ENCODE measurements around the gene VASN. TPM values are rescaled to one million over a fixed set of nuclear protein-coding genes. Genes with fewer than 3 reads are reported as not detected.
A peak's percentile ranks its signal among the peaks of the same experiment; 100 is the strongest.

Gene VASN
- total RNA-seq, 4 donors from 2014 or later = 7.1 to 31.3 (median 21.7) TPM

DNA sequence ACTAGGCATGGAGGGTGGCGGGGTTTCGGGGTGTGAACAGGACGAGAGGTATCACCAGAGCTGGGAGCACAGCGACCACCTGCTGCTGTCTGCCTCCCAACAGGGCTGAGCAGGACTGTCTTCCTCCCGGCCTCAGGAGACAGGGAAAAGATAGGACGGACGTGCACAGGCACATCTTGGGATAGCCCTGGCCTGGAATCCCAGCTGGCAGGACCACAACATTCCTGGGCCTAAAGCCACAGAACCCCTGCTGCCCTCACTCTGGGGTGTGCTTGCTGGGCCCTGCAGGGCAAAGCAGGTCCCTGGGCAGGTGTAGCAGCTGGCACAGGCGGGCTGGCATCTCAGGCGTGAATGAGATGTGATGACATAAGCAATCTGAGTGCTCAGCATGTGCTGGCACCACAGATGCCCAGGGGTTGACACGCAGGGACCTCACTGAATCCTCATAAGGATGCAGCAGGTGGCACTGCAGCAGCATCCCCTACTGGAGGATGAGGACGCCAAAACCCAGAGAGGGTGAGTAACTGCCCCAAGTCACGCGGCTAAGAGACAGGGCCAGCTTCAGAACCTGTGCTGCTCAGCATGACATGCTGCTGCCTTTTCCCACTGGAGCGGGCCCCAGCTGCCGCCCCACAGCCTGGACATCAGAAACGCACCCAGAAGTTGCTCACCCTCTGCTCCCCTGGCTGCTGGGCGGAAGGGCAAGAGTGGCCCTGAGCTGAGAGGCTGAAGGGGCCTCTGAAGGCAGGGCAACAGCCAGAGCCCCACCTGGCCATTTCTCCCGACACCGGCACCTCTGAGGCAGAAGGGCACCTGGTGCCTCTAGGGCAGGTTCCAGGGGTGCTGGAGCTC, 37.7 kb downstream of the VASN start:
- no peak for TF ChIP-seq EP300 (IDR thresholded peaks at IDR 0.05)
- no peak for TF ChIP-seq POLR2AphosphoS5 (IDR thresholded peaks at IDR 0.05)
- TF ChIP-seq, protein P1, sequence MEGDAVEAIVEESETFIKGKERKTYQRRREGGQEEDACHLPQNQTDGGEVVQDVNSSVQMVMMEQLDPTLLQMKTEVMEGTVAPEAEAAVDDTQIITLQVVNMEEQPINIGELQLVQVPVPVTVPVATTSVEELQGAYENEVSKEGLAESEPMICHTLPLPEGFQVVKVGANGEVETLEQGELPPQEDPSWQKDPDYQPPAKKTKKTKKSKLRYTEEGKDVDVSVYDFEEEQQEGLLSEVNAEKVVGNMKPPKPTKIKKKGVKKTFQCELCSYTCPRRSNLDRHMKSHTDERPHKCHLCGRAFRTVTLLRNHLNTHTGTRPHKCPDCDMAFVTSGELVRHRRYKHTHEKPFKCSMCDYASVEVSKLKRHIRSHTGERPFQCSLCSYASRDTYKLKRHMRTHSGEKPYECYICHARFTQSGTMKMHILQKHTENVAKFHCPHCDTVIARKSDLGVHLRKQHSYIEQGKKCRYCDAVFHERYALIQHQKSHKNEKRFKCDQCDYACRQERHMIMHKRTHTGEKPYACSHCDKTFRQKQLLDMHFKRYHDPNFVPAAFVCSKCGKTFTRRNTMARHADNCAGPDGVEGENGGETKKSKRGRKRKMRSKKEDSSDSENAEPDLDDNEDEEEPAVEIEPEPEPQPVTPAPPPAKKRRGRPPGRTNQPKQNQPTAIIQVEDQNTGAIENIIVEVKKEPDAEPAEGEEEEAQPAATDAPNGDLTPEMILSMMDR (IDR thresholded peaks at IDR 0.05) = no peak
- no peak for TF ChIP-seq POLR2A (IDR thresholded peaks at IDR 0.05; ENCODE audit: low read depth)
- no peaks in the 10 kb centered on the region for H3K9me3 ChIP-seq
- peaks cover 18 to 74% (median 69%) of the 10 kb centered on the region in 4 donors for H3K36me3 ChIP-seq
- WGBS = 83% methylated on average over 14 of the region's 19 CpGs
- no peak overlapping the region for H3K27ac ChIP-seq (replicated peaks in 1 of 4)
- no peak for DNase-seq (ENCODE audit: extremely low spot score)
- no peak overlapping the region for H3K4me3 ChIP-seq
- intact Hi-C loops (cut with DNase I) = no loop called here
- no peaks in the 10 kb centered on the region for H3K27me3 ChIP-seq
- H3K4me1 ChIP-seq = peaks cover 4 to 54% (median 45%) of the 10 kb centered on the region in 4 donors

DNA sequence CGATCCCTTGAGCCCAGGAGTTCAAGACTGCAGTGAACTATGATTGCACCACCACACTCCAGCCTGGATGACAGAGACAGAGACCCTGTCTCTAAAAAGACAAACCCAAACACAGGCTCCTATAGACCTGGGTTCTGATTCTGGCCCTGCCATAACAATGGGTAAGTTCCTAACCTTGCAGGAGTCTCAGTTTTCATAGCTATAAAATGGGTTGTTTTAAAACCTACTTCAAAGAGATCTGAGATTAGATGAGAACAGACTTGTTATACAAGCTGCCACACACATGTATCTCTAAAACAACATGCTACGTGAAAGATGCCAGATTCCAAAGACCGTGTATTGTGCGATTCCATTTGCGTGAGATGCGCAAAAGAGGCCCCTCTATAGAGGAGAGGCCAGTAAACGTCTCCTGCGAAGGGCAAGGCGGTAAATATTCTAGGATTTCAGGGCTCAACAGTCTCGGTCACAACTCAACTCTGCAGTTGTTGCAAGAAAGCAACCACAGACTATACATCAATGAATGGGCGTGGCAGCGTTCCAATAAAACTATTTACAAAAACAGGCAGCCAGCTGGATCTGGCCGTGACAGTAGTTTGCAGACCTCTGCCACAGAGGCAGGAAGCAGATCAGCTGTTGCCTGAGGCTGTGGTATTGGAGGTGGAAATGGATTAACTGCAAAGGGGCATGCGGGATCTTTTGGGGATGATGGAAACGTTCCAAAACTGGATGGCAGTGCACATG, 38.9 kb downstream of the VASN start:
- 63% methylated on average over 15 of the region's 15 CpGs for WGBS
- no peak for DNase-seq (ENCODE audit: extremely low spot score)
- intact Hi-C loops (cut with DNase I) = no loop called here
- TF ChIP-seq, protein P1 (IDR thresholded peaks at IDR 0.05) = no peak
- TF ChIP-seq POLR2A (IDR thresholded peaks at IDR 0.05; ENCODE audit: low read depth) = no peak
- peak in 1 of 2 donors; percentile 9 for TF ChIP-seq POLR2AphosphoS5 (IDR thresholded peaks at IDR 0.05)
- no peak for TF ChIP-seq EP300 (IDR thresholded peaks at IDR 0.05)
- peaks cover 9 to 66% (median 57%) of the 10 kb centered on the region in 4 donors for H3K4me1 ChIP-seq
- H3K27me3 ChIP-seq = no peaks in the 10 kb centered on the region
- no peak overlapping the region for H3K27ac ChIP-seq (replicated peaks in 1 of 4)
- no peaks in the 10 kb centered on the region for H3K9me3 ChIP-seq
- H3K4me3 ChIP-seq = no peak overlapping the region
- H3K36me3 ChIP-seq = peaks cover 10 to 64% (median 58%) of the 10 kb centered on the region in 4 donors

DNA sequence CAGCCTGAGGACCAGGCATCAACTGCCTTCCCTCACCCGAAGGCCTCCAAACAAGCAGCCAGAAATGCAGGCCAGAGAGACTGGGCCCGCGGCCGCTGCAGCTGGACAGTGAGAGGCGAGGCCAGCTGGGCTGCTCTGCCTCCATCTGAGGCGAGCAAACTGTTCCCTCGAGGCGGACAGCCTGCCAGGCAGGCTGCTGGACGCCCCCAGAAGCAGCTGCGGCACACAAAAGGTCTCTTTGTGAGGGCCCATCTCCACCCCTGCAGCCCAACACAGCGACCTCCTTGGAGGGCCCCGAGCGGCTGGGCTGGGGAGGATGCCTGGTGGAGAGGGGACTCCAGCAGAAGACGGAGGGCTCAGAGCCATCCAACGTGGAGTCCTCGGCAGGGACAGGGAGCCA, 40.0 kb downstream of the VASN start:
- TF ChIP-seq POLR2AphosphoS5 (IDR thresholded peaks at IDR 0.05) = no peak
- no peak for TF ChIP-seq EP300 (IDR thresholded peaks at IDR 0.05)
- TF ChIP-seq, protein P1 (IDR thresholded peaks at IDR 0.05) = no peak
- TF ChIP-seq POLR2A (IDR thresholded peaks at IDR 0.05; ENCODE audit: low read depth) = no peak
- Histone ChIP-seq H3K4me3 (no peak overlapping the region), H3K9me3 (no peaks in the 10 kb centered on the region), H3K4me1 (peaks cover 12 to 69% (median 62%) of the 10 kb centered on the region in 4 donors), H3K27ac (replicated peaks in 1 of 4) (peak overlapping the region in 2 of 4 donors; percentile 19 to 32), H3K36me3 (peaks cover 5 to 53% (median 47%) of the 10 kb centered on the region in 4 donors), H3K27me3 (no peaks in the 10 kb centered on the region)
- WGBS = 72% methylated on average over 9 of the region's 16 CpGs
- DNase-seq (ENCODE audit: extremely low spot score) = no peak
- intact Hi-C loops (cut with DNase I) = no loop called here

DNA sequence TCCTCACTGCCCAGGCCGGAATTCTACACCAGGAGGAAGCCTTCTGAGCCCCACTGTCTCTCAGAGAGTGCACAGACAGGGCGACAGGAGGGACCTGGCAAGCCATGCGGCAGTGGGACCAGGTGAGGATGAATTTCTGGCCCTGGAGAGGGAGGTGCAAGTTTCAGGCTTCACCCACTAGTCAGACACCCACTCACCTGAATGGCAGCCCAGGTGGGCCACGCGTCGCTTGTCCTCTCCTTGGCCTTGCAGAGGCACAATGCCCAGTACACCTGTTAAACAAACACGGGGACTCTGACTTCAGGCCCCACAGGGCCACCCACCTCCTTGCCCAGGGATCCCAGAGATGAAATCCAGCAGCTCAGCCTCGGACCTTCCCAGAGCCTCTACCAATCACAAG, 40.5 kb downstream of the VASN start:
- H3K27me3 ChIP-seq = no peaks in the 10 kb centered on the region
- 88% methylated on average over 5 of the region's 8 CpGs for WGBS
- TF ChIP-seq EP300 (IDR thresholded peaks at IDR 0.05) = no peak
- no peak for TF ChIP-seq POLR2A (IDR thresholded peaks at IDR 0.05; ENCODE audit: low read depth)
- TF ChIP-seq POLR2AphosphoS5 (IDR thresholded peaks at IDR 0.05) = no peak
- TF ChIP-seq, protein P1 (IDR thresholded peaks at IDR 0.05) = no peak
- peak overlapping the region in 2 of 4 donors; percentile 19 to 32 for H3K27ac ChIP-seq (replicated peaks in 1 of 4)
- H3K36me3 ChIP-seq = peaks cover 3 to 48% (median 42%) of the 10 kb centered on the region in 4 donors
- peaks cover 17 to 73% (median 67%) of the 10 kb centered on the region in 4 donors for H3K4me1 ChIP-seq
- no peaks in the 10 kb centered on the region for H3K9me3 ChIP-seq
- H3K4me3 ChIP-seq = no peak overlapping the region
- intact Hi-C loops (cut with DNase I) = no loop called here
- no peak for DNase-seq (ENCODE audit: extremely low spot score)
